H9 (cell line): ENCODE results near the gene CREB1. TPM values are rescaled to one million over a fixed set of nuclear protein-coding genes. Genes with fewer than 3 reads are reported as not detected.

Source experiments
- DNase-seq: peaks from one replicate; pipeline ENCODE4 v3.0.0-alpha.2; 2017
- H2AFZ ChIP-seq: one replicate; pipeline ENCODE4 v1.6.1; 2013; ENCODE audit warnings: mild to moderate bottlenecking, low read length, control low read depth, moderate library complexity
- H2AK5ac ChIP-seq: 2 replicates; pipeline ENCODE4 v1.6.1; 2013; ENCODE audit warnings: low read length, control low read depth, mixed read lengths; ENCODE audit not compliant: insufficient read length
- H2BK120ac ChIP-seq: one replicate; pipeline ENCODE4 v1.6.1; 2013; ENCODE audit warnings: low read depth, mild to moderate bottlenecking, low read length, control low read depth, inconsistent platforms; ENCODE audit not compliant: poor library complexity, severe bottlenecking
- H2BK12ac ChIP-seq: 2 replicates; pipeline ENCODE4 v1.6.1; 2013; ENCODE audit warnings: low read length, control low read depth, mixed read lengths, low read depth; ENCODE audit not compliant: insufficient read length
- H2BK15ac ChIP-seq: 2 replicates; pipeline ENCODE4 v1.6.1; 2013; ENCODE audit warnings: low read depth, low read length, control low read depth
- H2BK20ac ChIP-seq: one replicate; pipeline ENCODE4 v1.6.1; 2013; ENCODE audit warnings: low read depth, mild to moderate bottlenecking, low read length, control low read depth, inconsistent platforms; ENCODE audit not compliant: poor library complexity, severe bottlenecking
- H2BK5ac ChIP-seq: 2 replicates; pipeline ENCODE4 v1.6.1; 2013; ENCODE audit warnings: low read length, control low read depth, mixed read lengths; ENCODE audit not compliant: insufficient read length
- H3K14ac ChIP-seq: 2 replicates; pipeline ENCODE4 v1.6.1; 2013; ENCODE audit warnings: low read length, control low read depth; ENCODE audit not compliant: insufficient read depth
- H3K18ac ChIP-seq: 2 replicates; pipeline ENCODE4 v1.6.1; 2013; ENCODE audit warnings: low read depth, mild to moderate bottlenecking, mixed read lengths, low read length, control low read depth; ENCODE audit not compliant: insufficient read length
- H3K23ac ChIP-seq: 2 replicates; pipeline ENCODE4 v1.6.1; 2013; ENCODE audit warnings: low read length, control low read depth, mixed read lengths, low read depth; ENCODE audit not compliant: insufficient read length
- H3K23me2 ChIP-seq: 2 replicates; pipeline ENCODE4 v1.6.1; 2013; ENCODE audit warnings: low read depth, mild to moderate bottlenecking, mixed read lengths, low read length, control low read depth; ENCODE audit not compliant: insufficient read length, poor library complexity, severe bottlenecking
- H3K27ac ChIP-seq: 2 replicates; pipeline ENCODE4 v1.5.1; 2013; ENCODE audit warnings: low read length, control low read depth, mixed read lengths, low read depth; ENCODE audit not compliant: insufficient read length
- H3K27me3 ChIP-seq: 2 replicates; pipeline ENCODE4 v1.6.1; 2013; ENCODE audit warnings: low read length, control low read depth, inconsistent platforms; ENCODE audit not compliant: insufficient read depth
- H3K4ac ChIP-seq: 2 replicates; pipeline ENCODE4 v1.6.1; 2013; ENCODE audit warnings: low read depth, mild to moderate bottlenecking, control low read depth, inconsistent platforms, low read length, moderate library complexity
- H3K4me1 ChIP-seq: 2 replicates; pipeline ENCODE4 v1.6.1; 2013; ENCODE audit warnings: low read length, control low read depth, inconsistent platforms; ENCODE audit not compliant: insufficient read depth
- H3K4me2 ChIP-seq: 2 replicates; pipeline ENCODE4 v1.6.1; 2013; ENCODE audit warnings: low read length, control low read depth, mixed read lengths; ENCODE audit not compliant: insufficient read length, insufficient read depth
- H3K56ac ChIP-seq: 2 replicates; pipeline ENCODE4 v1.6.1; 2013; ENCODE audit warnings: low read depth, mild to moderate bottlenecking, mixed read lengths, low read length, control low read depth; ENCODE audit not compliant: insufficient read length
- H3K79me1 ChIP-seq: 2 replicates; pipeline ENCODE4 v1.6.1; 2013; ENCODE audit warnings: low read depth, mild to moderate bottlenecking, moderate library complexity, low read length, control low read depth, inconsistent platforms; ENCODE audit not compliant: insufficient read depth, poor library complexity, severe bottlenecking
- H3K79me2 ChIP-seq: 2 replicates; pipeline ENCODE4 v1.6.1; 2013; ENCODE audit warnings: low read length, control low read depth, inconsistent platforms; ENCODE audit not compliant: insufficient read depth
- H3K9ac ChIP-seq: 2 replicates; pipeline ENCODE4 v1.6.1; 2013; ENCODE audit warnings: low read length, control low read depth, mixed read lengths; ENCODE audit not compliant: insufficient read length; ENCODE audit errors: extremely low read depth
- H3K9me3 ChIP-seq: one replicate; pipeline ENCODE4 v1.6.1; 2013; ENCODE audit warnings: low read depth, low read length, inconsistent platforms; ENCODE audit not compliant: control insufficient read depth
- H3T11ph ChIP-seq: one replicate; pipeline ENCODE4 v1.6.1; 2013; ENCODE audit warnings: mild to moderate bottlenecking, low read length, control low read depth, inconsistent platforms
- H4K20me1 ChIP-seq: one replicate; pipeline ENCODE4 v1.6.1; 2013; ENCODE audit not compliant: control insufficient read depth, insufficient read length, insufficient read depth
- H4K5ac ChIP-seq: 2 replicates; pipeline ENCODE4 v1.6.1; 2013; ENCODE audit warnings: low read depth, mild to moderate bottlenecking, mixed read lengths, low read length, control low read depth; ENCODE audit not compliant: insufficient read length
- H4K8ac ChIP-seq: replicated peaks from 2 replicates; pipeline ENCODE4 v1.6.1; 2013; ENCODE audit warnings: low read length, control low read depth, mixed read lengths, low read depth; ENCODE audit not compliant: insufficient read length
- H4K91ac ChIP-seq: 2 replicates; pipeline ENCODE4 v1.6.1; 2013; ENCODE audit warnings: low read depth, mild to moderate bottlenecking, moderate library complexity, mixed read lengths, low read length, control low read depth; ENCODE audit not compliant: insufficient read length
- H3K27ac Mint-ChIP-seq, 3 experiments: 2 replicates in 2 of 3; 3 replicates in 1 of 3; pipeline ENCODE4 v1.8.0; 2020 to 2021; ENCODE audit warnings: mixed read lengths in 3 of 3, mild to moderate bottlenecking in 1 of 3, moderate library complexity in 1 of 3
- H3K27me3 Mint-ChIP-seq: 2 replicates; pipeline ENCODE4 v1.8.0; 2021; ENCODE audit warnings: low read depth, mild to moderate bottlenecking, moderate library complexity, mixed read lengths
- H3K36me3 Mint-ChIP-seq, 3 experiments: 2 replicates in 2 of 3; 3 replicates in 1 of 3; pipeline ENCODE4 v1.8.0; 2020 to 2021; ENCODE audit warnings: low read depth in 3 of 3, mixed read lengths in 3 of 3; ENCODE audit not compliant: insufficient read depth in 1 of 3
- H3K4me1 Mint-ChIP-seq, 2 experiments: 2 replicates each; pipeline ENCODE4 v1.8.0; 2020; ENCODE audit warnings: mixed read lengths in 2 of 2
- H3K4me3 Mint-ChIP-seq, 2 experiments: 2 replicates in 1 of 2; 3 replicates in 1 of 2; pipeline ENCODE4 v1.8.0; 2020 to 2021; ENCODE audit warnings: mild to moderate bottlenecking in 2 of 2, mixed read lengths in 2 of 2, moderate library complexity in 1 of 2
- H3K9me3 Mint-ChIP-seq, 2 experiments: 2 replicates in 1 of 2; 3 replicates in 1 of 2; pipeline ENCODE4 v1.8.0; 2020; ENCODE audit warnings: mild to moderate bottlenecking in 2 of 2, mixed read lengths in 2 of 2, moderate library complexity in 1 of 2
- WGBS: extraction: QIAGEN DNeasy Blood & Tissue Kit; methylation state at CpG from one replicate; pipeline ENCODE4 v1.1.7; 2013; ENCODE audit warnings: missing lambda C conversion rate, low lambda C conversion rate, mixed read lengths; ENCODE audit not compliant: insufficient read length; ENCODE audit errors: extremely low coverage; 5-methylcytosine and 5-hydroxymethylcytosine counted together
- total RNA-seq: library from RNA; stranded (reverse); gene quantifications from 2 replicates; pipeline ENCODE4 v1.2.1, GENCODE V29; 2021
- TF ChIP-seq, protein P1 (sequence below): fragments of 200-600 bp; sonication (generic); conservative IDR thresholded peaks from 3 replicates; pipeline ENCODE4 v1.8.0; 2021; ENCODE audit warnings: antibody characterized with exemption, mild to moderate bottlenecking

Gene CREB1
- total RNA-seq, 1 experiment from 2014 or later: 103 TPM

DNA sequence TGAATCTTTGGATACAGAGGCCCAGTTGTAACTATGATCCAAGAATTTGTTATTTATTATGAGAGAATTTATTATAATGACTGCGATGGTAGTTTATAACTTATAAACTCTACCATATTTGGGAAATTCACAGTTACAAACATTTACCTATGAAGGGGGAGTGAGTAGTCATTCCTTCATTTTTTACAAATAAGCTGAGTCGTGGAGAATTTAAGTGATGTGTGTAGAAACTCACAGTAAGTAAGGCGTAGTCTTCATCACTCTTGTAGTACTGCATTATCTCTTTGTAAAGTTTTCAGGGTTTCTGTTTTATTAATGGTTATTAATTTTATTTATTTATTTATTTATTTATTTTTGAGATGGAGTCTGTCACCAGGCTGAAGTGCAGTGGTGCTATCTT lies 13.5 kb downstream of the CREB1 start:
- Histone ChIP-seq H3K23me2 (no peaks in the 10 kb centered on the region), H3K9me3 (no peaks in the 10 kb centered on the region)

More for the DNA sequence above, 13.5 kb downstream of the CREB1 start:
- Histone ChIP-seq H3K18ac (no peak overlapping the region), H3K4me1 (no peaks in the 10 kb centered on the region), H2BK20ac (no peak overlapping the region), H3K79me1 (peaks cover 8% of the 10 kb centered on the region), H3K4ac (no peak overlapping the region), H2AK5ac (no peak overlapping the region), H2BK12ac (no peak overlapping the region), H3K4me2 (no peak overlapping the region), H2BK5ac (no peak overlapping the region), H2BK120ac (no peak overlapping the region), H2AFZ (no peak overlapping the region), H3K14ac (no peak overlapping the region), H3K9ac (no peak overlapping the region), H2BK15ac (no peak overlapping the region), H3K27ac (no peak overlapping the region), H3T11ph (no peak overlapping the region), H3K79me2 (peaks cover 41% of the 10 kb centered on the region; the same call in 1 of the 2 replicates), H3K27me3 (no peaks in the 10 kb centered on the region), H4K5ac (no peak overlapping the region), H4K8ac (no peak overlapping the region), H4K20me1 (no peaks in the 10 kb centered on the region), H4K91ac (no peak overlapping the region), H3K56ac (no peak overlapping the region), H3K23ac (no peak overlapping the region)
- no peaks in the 10 kb centered on the region for H3K27me3 Mint-ChIP-seq
- no CpG with 5 or more reads among the region's 3 CpGs for WGBS
- no peaks in the 10 kb centered on the region for H3K9me3 Mint-ChIP-seq
- H3K4me1 Mint-ChIP-seq: peaks cover 5 to 15% of the 10 kb centered on the region in 2 experiments; a peak in 2 of 4 replicates
- TF ChIP-seq, protein P1, sequence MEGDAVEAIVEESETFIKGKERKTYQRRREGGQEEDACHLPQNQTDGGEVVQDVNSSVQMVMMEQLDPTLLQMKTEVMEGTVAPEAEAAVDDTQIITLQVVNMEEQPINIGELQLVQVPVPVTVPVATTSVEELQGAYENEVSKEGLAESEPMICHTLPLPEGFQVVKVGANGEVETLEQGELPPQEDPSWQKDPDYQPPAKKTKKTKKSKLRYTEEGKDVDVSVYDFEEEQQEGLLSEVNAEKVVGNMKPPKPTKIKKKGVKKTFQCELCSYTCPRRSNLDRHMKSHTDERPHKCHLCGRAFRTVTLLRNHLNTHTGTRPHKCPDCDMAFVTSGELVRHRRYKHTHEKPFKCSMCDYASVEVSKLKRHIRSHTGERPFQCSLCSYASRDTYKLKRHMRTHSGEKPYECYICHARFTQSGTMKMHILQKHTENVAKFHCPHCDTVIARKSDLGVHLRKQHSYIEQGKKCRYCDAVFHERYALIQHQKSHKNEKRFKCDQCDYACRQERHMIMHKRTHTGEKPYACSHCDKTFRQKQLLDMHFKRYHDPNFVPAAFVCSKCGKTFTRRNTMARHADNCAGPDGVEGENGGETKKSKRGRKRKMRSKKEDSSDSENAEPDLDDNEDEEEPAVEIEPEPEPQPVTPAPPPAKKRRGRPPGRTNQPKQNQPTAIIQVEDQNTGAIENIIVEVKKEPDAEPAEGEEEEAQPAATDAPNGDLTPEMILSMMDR: no peak
- H3K27ac Mint-ChIP-seq: 0 out of 7 replicates have a peak overlapping the region, but pooled peaks of 1 of the 3 experiments have one; percentile 63
- no peak for DNase-seq
- H3K4me3 Mint-ChIP-seq: no peak overlapping the region
- peaks cover 6 to 28% (median 21%) of the 10 kb centered on the region in 3 experiments; a peak in 5 of 7 replicates for H3K36me3 Mint-ChIP-seq
